ENCODE measurements around the gene RAB38. TPM values are rescaled to one million over a fixed set of nuclear protein-coding genes. Genes with fewer than 3 reads are reported as not detected.

The RAB38 gene
- total and polyA plus RNA-seq, 2 donors (not counting 1 experiment from before 2014, with no cell fraction given): not detected

DNA sequence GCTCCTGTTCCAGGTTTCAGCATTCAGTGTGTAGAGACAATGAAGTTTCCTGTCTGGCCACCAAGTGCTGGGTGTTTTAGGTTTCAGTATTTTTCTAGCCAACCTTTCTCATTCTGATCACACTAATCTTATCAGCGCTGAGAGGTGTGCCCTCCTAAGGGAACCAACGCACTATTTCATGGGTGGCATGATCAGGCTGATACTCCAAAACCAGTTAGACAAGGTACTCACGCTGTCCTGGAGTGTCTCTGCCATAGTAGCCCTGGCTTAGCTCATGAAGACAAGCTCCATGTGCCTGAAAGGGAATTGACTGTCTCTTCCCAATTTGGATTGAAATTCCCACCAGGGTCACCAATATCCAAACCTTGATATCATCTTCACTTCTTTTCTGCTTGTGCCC is 8.0 kb upstream of the RAB38 start:
- Histone ChIP-seq H3K27ac (ENCODE audit: low read length in 2 of 2) (no peak overlapping the region), H3K79me2 (ENCODE audit: control insufficient read depth, insufficient read depth, low read length) (no peaks in the 10 kb centered on the region), H3K9me3 (ENCODE audit: control extremely low read depth in 1 of 3, control insufficient read depth in 2 of 3, insufficient read depth in 1 of 3, low read length in 2 of 3) (no peaks in the 10 kb centered on the region), H3K36me3 (replicated peaks in 1 of 2; ENCODE audit: control extremely low read depth in 1 of 2, control insufficient read depth in 1 of 2, extremely low read depth in 1 of 2, insufficient read depth in 2 of 2, low read length in 1 of 2) (no peaks in the 10 kb centered on the region), H3K4me2 (replicated peaks; ENCODE audit: low read depth, low read length, poor library complexity, severe bottlenecking) (no peak overlapping the region), H3K4me1 (ENCODE audit: control insufficient read depth in 2 of 2, insufficient read depth in 2 of 2, low read length in 2 of 2) (no peaks in the 10 kb centered on the region), H3K9ac (ENCODE audit: low read length) (no peak overlapping the region), H4K20me1 (ENCODE audit: control insufficient read depth, insufficient read depth, low read length, poor library complexity, severe bottlenecking) (no peaks in the 10 kb centered on the region), H3K4me3 (ENCODE audit: control extremely low read depth in 1 of 5, extremely low read depth in 1 of 5, insufficient read depth in 1 of 5, low read depth in 2 of 5, low read length in 4 of 5) (no peak overlapping the region), H3K27me3 (replicated peaks in 1 of 4; ENCODE audit: control extremely low read depth in 1 of 4, control insufficient read depth in 3 of 4, insufficient read depth in 4 of 4, low read length in 3 of 4) (no peaks in the 10 kb centered on the region), H2AFZ (ENCODE audit: insufficient read depth, low read depth, low read length, poor library complexity, severe bottlenecking) (no peak overlapping the region)
- no peak for ATAC-seq (ENCODE audit: low read depth)
- H3K4me3 Mint-ChIP-seq: no peak overlapping the region
- CTCF ChIA-PET: no interaction called here
- peaks cover 10% of the 10 kb centered on the region for H3K27me3 Mint-ChIP-seq
- peaks cover 4% of the 10 kb centered on the region for H3K9me3 Mint-ChIP-seq (ENCODE audit: insufficient read depth)
- intact Hi-C loops (cut with micrococcal nuclease): no loop called here
- H3K4me1 Mint-ChIP-seq: no peaks in the 10 kb centered on the region
- TF ChIP-seq, protein P1, sequence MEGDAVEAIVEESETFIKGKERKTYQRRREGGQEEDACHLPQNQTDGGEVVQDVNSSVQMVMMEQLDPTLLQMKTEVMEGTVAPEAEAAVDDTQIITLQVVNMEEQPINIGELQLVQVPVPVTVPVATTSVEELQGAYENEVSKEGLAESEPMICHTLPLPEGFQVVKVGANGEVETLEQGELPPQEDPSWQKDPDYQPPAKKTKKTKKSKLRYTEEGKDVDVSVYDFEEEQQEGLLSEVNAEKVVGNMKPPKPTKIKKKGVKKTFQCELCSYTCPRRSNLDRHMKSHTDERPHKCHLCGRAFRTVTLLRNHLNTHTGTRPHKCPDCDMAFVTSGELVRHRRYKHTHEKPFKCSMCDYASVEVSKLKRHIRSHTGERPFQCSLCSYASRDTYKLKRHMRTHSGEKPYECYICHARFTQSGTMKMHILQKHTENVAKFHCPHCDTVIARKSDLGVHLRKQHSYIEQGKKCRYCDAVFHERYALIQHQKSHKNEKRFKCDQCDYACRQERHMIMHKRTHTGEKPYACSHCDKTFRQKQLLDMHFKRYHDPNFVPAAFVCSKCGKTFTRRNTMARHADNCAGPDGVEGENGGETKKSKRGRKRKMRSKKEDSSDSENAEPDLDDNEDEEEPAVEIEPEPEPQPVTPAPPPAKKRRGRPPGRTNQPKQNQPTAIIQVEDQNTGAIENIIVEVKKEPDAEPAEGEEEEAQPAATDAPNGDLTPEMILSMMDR (IDR thresholded peaks at IDR 0.05): no peak
- no peak for TF ChIP-seq EZH2 (IDR thresholded peaks at IDR 0.05; ENCODE audit: borderline replicate concordance, insufficient read depth, low read depth, low read length, poor library complexity, severe bottlenecking)
- POLR2A ChIA-PET: no interaction called here
- no peak for DNase-seq
- no peak overlapping the region for H3K27ac Mint-ChIP-seq
- 93% methylated on average over 3 of the region's 3 CpGs for WGBS (ENCODE audit: insufficient coverage)

DNA sequence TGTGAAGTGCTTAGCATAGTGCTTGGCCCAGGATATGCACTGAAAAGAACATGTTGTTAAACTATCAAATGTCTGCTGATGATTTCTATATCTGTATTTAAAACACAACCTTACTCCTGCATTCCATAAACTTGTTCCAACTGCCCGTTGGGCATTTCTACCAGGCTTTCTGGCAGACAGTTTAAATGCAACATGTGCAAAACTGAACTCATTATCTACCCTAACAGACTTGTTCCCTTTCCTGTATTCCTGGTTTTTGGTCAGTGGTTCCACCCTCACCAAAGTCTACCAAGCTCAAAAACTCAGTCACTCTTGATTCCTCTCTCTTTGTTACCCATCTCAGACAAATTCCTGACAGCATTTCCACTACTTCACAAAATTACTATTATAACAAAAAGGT is 6.5 kb upstream of the RAB38 start:
- Histone ChIP-seq H3K36me3 (replicated peaks in 1 of 2; ENCODE audit: control extremely low read depth in 1 of 2, control insufficient read depth in 1 of 2, extremely low read depth in 1 of 2, insufficient read depth in 2 of 2, low read length in 1 of 2) (no peaks in the 10 kb centered on the region), H3K9me3 (ENCODE audit: control extremely low read depth in 1 of 3, control insufficient read depth in 2 of 3, insufficient read depth in 1 of 3, low read length in 2 of 3) (no peaks in the 10 kb centered on the region), H3K4me3 (ENCODE audit: control extremely low read depth in 1 of 5, extremely low read depth in 1 of 5, insufficient read depth in 1 of 5, low read depth in 2 of 5, low read length in 4 of 5) (no peak overlapping the region), H3K27me3 (replicated peaks in 1 of 4; ENCODE audit: control extremely low read depth in 1 of 4, control insufficient read depth in 3 of 4, insufficient read depth in 4 of 4, low read length in 3 of 4) (no peaks in the 10 kb centered on the region), H3K27ac (ENCODE audit: low read length in 2 of 2) (no peak overlapping the region), H3K4me2 (replicated peaks; ENCODE audit: low read depth, low read length, poor library complexity, severe bottlenecking) (no peak overlapping the region), H3K9ac (ENCODE audit: low read length) (no peak overlapping the region), H2AFZ (ENCODE audit: insufficient read depth, low read depth, low read length, poor library complexity, severe bottlenecking) (no peak overlapping the region), H3K4me1 (ENCODE audit: control insufficient read depth in 2 of 2, insufficient read depth in 2 of 2, low read length in 2 of 2) (no peaks in the 10 kb centered on the region), H3K79me2 (ENCODE audit: control insufficient read depth, insufficient read depth, low read length) (no peaks in the 10 kb centered on the region), H4K20me1 (ENCODE audit: control insufficient read depth, insufficient read depth, low read length, poor library complexity, severe bottlenecking) (no peaks in the 10 kb centered on the region)
- ATAC-seq (ENCODE audit: low read depth): no peak
- TF ChIP-seq, protein P1 (IDR thresholded peaks at IDR 0.05): no peak
- no peak for TF ChIP-seq EZH2 (IDR thresholded peaks at IDR 0.05; ENCODE audit: borderline replicate concordance, insufficient read depth, low read depth, low read length, poor library complexity, severe bottlenecking)
- intact Hi-C loops (cut with micrococcal nuclease): no loop called here
- no peak for DNase-seq
- Mint-ChIP-seq H3K27ac (no peak overlapping the region), H3K4me1 (no peaks in the 10 kb centered on the region), H3K4me3 (no peak overlapping the region), H3K27me3 (peaks cover 10% of the 10 kb centered on the region), H3K9me3 (ENCODE audit: insufficient read depth) (peaks cover 4% of the 10 kb centered on the region)
- CTCF ChIA-PET: no interaction called here
- POLR2A ChIA-PET: no interaction called here
- WGBS (ENCODE audit: insufficient coverage): 8% methylated on average over 1 of the region's 1 CpG

Measured in B cell (primary cell).